K562 (cell line): Measurements from ENCODE around the gene ART4. TPM values are rescaled to one million over a fixed set of nuclear protein-coding genes. Genes with fewer than 3 reads are reported as not detected.

ENCODE experiments used
- BRF1 ChIP-seq: IDR thresholded peaks from 3 replicates; pipeline ENCODE4 v1.6.1; 2011; ENCODE audit warnings: borderline replicate concordance, mild to moderate bottlenecking; ENCODE audit not compliant: insufficient read length; ENCODE audit errors: extremely low read depth
- FOXM1 ChIP-seq, 2 experiments: fragments of 450-650 bp in 1 of 2; sonication (generic) in 1 of 2; formaldehyde crosslinking in 1 of 2; IDR thresholded peaks; 2 replicates each; pipeline versions ENCODE4 v1.6.1 to v1.9.0; 2017 to 2022; ENCODE audit warnings: low read depth in 2 of 2, mild to moderate bottlenecking in 2 of 2, missing genetic modification reagents in 1 of 2, moderate library complexity in 1 of 2
- GABPA ChIP-seq: fragments of 200-800 bp; sonication (Bioruptor generic); conservative IDR thresholded peaks from 2 replicates; pipeline ENCODE4 v1.6.1; 2016; ENCODE audit warnings: low read depth, missing genetic modification characterization, missing compliant biosample characterization
- KHSRP ChIP-seq: fragments of 450-650 bp; IDR thresholded peaks from 2 replicates; pipeline ENCODE4 v1.6.1; 2017
- POLR2H ChIP-seq: IDR thresholded peaks from 2 replicates; pipeline ENCODE4 v1.6.1; 2016; ENCODE audit warnings: missing genetic modification characterization, low read depth, mild to moderate bottlenecking, control low read depth, missing compliant biosample characterization, moderate library complexity
- SIX5 ChIP-seq, 2 experiments: IDR thresholded peaks; 2 replicates each; pipeline ENCODE4 v1.6.1; 2011; ENCODE audit warnings: low read length in 2 of 2, borderline replicate concordance in 1 of 2, low read depth in 1 of 2, mild to moderate bottlenecking in 1 of 2, moderate library complexity in 1 of 2; ENCODE audit not compliant: insufficient read depth in 1 of 2
- polyA plus RNA-seq, 8 experiments: library from polyadenylated mRNA; depleted of rRNA in 4 of 8; stranded (reverse) in 5 of 8; unstranded in 3 of 8; fragments of >200 nt; fragmentation: Nextera tagmentation in 2 of 8; fragmentation: Illumina TruSeq in 1 of 8; extraction: Ambion mirVana in 2 of 8; extraction: Trizol in 1 of 8; gene quantifications; 2 replicates each; pipeline versions ENCODE4 v1.2.1 to v1.2.3, GENCODE V29; 2011 to 2014; ENCODE audit warnings: inconsistent platforms in 1 of 8, missing spikeins in 1 of 8
- total RNA-seq, 7 experiments: library from RNA; depleted of rRNA in 6 of 7; stranded (reverse); fragments of >200 nt in 6 of 7; fragmentation: Illumina TruSeq in 2 of 7; extraction: Trizol in 2 of 7; gene quantifications; 2 replicates each; pipeline versions ENCODE4 v1.2.1 to v1.2.3, GENCODE V29; 2011 to 2021; ENCODE audit warnings: low replicate concordance in 1 of 7
- TF ChIP-seq, protein P1 (sequence below): fragments of 450-650 bp; IDR thresholded peaks from 2 replicates; pipeline ENCODE4 v1.6.1; 2016; ENCODE audit warnings: mild to moderate bottlenecking, moderate library complexity
- TF ChIP-seq, protein P2 (sequence below): sonication (generic); formaldehyde crosslinking; IDR thresholded peaks from 2 replicates; pipeline ENCODE4 v1.8.0; 2022; ENCODE audit warnings: mild to moderate bottlenecking, missing genetic modification reagents

ART4 gene
- total and polyA plus RNA-seq, 9 of the 15 experiments (the other 6 are each of a cell fraction or from before 2014, with no cell fraction given) = 0.07 TPM; not detected in 8

DNA sequence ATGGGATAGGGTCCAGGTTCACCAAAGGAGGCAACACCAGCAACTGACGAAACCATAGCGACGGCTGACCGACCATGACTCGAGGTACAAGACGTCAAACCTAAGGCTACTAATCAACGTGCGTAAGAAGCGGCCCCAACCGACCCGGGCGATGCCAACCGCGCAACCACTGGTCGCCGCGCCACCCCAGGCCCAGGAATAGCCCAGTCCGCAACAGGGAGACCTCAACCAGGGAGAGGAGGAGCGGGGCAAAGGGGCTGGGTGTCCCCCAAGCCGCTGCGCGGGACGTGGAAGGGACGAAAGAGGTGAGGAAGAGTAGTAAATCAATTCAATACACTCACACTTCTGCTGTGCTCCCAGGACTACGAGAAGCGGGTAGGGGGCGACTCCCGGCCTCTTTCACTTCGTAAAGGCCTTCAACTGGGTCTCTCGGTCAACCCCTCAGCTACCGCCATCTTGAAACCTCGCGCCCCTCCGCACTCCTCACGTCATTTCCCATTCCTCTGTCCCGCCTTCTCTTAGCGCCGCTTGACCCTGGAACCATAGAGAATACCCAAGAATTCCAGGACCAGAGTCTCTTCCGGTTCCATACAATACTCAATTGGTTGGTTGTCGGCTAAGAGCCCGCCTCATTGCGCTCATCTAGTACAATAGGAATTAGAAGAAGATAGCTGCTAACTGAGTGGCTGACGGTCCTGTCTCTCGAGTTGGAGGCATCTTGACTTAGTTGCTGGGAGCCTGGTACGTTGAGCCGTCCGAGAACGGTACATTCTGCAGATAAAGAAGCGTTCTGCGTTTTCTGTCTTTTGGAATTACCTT is 40.1 kb downstream of the ART4 start, which contains the start of the genes C12orf60 and WBP11 (continued):
- TF ChIP-seq, protein P1, sequence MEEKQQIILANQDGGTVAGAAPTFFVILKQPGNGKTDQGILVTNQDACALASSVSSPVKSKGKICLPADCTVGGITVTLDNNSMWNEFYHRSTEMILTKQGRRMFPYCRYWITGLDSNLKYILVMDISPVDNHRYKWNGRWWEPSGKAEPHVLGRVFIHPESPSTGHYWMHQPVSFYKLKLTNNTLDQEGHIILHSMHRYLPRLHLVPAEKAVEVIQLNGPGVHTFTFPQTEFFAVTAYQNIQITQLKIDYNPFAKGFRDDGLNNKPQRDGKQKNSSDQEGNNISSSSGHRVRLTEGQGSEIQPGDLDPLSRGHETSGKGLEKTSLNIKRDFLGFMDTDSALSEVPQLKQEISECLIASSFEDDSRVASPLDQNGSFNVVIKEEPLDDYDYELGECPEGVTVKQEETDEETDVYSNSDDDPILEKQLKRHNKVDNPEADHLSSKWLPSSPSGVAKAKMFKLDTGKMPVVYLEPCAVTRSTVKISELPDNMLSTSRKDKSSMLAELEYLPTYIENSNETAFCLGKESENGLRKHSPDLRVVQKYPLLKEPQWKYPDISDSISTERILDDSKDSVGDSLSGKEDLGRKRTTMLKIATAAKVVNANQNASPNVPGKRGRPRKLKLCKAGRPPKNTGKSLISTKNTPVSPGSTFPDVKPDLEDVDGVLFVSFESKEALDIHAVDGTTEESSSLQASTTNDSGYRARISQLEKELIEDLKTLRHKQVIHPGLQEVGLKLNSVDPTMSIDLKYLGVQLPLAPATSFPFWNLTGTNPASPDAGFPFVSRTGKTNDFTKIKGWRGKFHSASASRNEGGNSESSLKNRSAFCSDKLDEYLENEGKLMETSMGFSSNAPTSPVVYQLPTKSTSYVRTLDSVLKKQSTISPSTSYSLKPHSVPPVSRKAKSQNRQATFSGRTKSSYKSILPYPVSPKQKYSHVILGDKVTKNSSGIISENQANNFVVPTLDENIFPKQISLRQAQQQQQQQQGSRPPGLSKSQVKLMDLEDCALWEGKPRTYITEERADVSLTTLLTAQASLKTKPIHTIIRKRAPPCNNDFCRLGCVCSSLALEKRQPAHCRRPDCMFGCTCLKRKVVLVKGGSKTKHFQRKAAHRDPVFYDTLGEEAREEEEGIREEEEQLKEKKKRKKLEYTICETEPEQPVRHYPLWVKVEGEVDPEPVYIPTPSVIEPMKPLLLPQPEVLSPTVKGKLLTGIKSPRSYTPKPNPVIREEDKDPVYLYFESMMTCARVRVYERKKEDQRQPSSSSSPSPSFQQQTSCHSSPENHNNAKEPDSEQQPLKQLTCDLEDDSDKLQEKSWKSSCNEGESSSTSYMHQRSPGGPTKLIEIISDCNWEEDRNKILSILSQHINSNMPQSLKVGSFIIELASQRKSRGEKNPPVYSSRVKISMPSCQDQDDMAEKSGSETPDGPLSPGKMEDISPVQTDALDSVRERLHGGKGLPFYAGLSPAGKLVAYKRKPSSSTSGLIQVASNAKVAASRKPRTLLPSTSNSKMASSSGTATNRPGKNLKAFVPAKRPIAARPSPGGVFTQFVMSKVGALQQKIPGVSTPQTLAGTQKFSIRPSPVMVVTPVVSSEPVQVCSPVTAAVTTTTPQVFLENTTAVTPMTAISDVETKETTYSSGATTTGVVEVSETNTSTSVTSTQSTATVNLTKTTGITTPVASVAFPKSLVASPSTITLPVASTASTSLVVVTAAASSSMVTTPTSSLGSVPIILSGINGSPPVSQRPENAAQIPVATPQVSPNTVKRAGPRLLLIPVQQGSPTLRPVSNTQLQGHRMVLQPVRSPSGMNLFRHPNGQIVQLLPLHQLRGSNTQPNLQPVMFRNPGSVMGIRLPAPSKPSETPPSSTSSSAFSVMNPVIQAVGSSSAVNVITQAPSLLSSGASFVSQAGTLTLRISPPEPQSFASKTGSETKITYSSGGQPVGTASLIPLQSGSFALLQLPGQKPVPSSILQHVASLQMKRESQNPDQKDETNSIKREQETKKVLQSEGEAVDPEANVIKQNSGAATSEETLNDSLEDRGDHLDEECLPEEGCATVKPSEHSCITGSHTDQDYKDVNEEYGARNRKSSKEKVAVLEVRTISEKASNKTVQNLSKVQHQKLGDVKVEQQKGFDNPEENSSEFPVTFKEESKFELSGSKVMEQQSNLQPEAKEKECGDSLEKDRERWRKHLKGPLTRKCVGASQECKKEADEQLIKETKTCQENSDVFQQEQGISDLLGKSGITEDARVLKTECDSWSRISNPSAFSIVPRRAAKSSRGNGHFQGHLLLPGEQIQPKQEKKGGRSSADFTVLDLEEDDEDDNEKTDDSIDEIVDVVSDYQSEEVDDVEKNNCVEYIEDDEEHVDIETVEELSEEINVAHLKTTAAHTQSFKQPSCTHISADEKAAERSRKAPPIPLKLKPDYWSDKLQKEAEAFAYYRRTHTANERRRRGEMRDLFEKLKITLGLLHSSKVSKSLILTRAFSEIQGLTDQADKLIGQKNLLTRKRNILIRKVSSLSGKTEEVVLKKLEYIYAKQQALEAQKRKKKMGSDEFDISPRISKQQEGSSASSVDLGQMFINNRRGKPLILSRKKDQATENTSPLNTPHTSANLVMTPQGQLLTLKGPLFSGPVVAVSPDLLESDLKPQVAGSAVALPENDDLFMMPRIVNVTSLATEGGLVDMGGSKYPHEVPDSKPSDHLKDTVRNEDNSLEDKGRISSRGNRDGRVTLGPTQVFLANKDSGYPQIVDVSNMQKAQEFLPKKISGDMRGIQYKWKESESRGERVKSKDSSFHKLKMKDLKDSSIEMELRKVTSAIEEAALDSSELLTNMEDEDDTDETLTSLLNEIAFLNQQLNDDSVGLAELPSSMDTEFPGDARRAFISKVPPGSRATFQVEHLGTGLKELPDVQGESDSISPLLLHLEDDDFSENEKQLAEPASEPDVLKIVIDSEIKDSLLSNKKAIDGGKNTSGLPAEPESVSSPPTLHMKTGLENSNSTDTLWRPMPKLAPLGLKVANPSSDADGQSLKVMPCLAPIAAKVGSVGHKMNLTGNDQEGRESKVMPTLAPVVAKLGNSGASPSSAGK = no peak
- peak; percentile 96 for TF ChIP-seq GABPA
- TF ChIP-seq, protein P2, sequence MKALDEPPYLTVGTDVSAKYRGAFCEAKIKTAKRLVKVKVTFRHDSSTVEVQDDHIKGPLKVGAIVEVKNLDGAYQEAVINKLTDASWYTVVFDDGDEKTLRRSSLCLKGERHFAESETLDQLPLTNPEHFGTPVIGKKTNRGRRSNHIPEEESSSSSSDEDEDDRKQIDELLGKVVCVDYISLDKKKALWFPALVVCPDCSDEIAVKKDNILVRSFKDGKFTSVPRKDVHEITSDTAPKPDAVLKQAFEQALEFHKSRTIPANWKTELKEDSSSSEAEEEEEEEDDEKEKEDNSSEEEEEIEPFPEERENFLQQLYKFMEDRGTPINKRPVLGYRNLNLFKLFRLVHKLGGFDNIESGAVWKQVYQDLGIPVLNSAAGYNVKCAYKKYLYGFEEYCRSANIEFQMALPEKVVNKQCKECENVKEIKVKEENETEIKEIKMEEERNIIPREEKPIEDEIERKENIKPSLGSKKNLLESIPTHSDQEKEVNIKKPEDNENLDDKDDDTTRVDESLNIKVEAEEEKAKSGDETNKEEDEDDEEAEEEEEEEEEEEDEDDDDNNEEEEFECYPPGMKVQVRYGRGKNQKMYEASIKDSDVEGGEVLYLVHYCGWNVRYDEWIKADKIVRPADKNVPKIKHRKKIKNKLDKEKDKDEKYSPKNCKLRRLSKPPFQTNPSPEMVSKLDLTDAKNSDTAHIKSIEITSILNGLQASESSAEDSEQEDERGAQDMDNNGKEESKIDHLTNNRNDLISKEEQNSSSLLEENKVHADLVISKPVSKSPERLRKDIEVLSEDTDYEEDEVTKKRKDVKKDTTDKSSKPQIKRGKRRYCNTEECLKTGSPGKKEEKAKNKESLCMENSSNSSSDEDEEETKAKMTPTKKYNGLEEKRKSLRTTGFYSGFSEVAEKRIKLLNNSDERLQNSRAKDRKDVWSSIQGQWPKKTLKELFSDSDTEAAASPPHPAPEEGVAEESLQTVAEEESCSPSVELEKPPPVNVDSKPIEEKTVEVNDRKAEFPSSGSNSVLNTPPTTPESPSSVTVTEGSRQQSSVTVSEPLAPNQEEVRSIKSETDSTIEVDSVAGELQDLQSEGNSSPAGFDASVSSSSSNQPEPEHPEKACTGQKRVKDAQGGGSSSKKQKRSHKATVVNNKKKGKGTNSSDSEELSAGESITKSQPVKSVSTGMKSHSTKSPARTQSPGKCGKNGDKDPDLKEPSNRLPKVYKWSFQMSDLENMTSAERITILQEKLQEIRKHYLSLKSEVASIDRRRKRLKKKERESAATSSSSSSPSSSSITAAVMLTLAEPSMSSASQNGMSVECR = 0 out of 2 replicates have a peak, but pooled peaks have one; percentile 44
- TF ChIP-seq FOXM1 (IDR thresholded peaks at IDR 0.05; ENCODE audit: low read depth) = no peak
- TF ChIP-seq FOXM1 (CRISPR knock-in tag; IDR thresholded peaks at IDR 0.05; ENCODE audit: low read depth) = no peak
- TF ChIP-seq KHSRP = no peak
- TF ChIP-seq SIX5 (IDR thresholded peaks at IDR 0.05; ENCODE audit: borderline replicate concordance in 1 of 2, insufficient read depth in 1 of 2, low read depth in 1 of 2, low read length in 2 of 2) = no peak
- no peak for TF ChIP-seq BRF1
- peak; percentile 77 for TF ChIP-seq POLR2H (tag)
